Stimulated activated CD8-positive, alpha-beta memory T cell treated with anti-CD3 and anti-CD28 coated beads, Interleukin-7, amount 100 ng/mL, for 1 hour (primary cell): ENCODE data around the gene CEP135.
"Not testable (repeated sequence)": the region's sequence is repeated elsewhere in the genome, so short reads cannot be mapped to it uniquely, and the experiment has no call there.

ENCODE experiments used
- DNase-seq, 2 donors: peaks; one replicate each; pipeline ENCODE4 v3.0.0-alpha.2; 2020; ENCODE audit warnings: low read depth in 2 of 2

CEP135 gene

DNA sequence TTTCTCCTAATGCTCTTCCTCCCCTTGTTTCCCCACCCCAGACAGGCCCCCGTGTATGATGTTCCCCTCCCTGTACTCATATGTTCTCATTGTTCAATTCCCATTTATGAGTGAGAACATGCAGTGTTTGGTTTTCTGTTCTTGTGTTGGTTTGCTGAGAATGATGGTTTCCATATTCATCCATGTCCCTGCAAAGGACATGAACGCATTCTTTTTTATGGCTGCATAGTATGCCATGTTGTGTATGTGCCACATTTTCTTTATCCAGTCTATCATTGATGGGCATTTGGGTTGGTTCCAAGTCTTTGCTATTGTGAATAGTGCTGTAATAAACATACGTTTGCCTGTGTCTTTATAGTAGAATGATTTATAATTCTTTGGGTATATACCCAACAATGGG lies 124.0 kb downstream of the CEP135 start:
- not testable (repeated sequence) for DNase-seq

DNA sequence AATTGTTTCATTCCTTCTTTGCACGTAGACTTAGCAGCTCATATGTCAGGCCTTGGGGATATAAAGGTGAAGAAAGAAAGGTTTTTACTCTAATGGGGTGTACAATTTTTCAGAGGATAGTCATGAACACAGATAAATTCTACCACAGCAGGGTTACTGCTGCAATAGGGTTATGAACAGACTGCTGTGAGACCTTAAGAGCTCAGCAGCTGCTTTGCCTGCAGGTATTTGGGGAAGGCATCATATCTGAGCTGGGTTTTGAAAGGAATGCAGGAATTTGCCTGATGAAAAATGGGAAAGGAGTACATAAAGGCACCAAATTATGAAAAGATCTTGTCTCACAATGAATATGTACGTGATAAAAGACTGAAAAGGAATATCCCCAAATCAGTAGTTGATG lies 128.9 kb downstream of the CEP135 start:
- DNase-seq, result no peak

DNA sequence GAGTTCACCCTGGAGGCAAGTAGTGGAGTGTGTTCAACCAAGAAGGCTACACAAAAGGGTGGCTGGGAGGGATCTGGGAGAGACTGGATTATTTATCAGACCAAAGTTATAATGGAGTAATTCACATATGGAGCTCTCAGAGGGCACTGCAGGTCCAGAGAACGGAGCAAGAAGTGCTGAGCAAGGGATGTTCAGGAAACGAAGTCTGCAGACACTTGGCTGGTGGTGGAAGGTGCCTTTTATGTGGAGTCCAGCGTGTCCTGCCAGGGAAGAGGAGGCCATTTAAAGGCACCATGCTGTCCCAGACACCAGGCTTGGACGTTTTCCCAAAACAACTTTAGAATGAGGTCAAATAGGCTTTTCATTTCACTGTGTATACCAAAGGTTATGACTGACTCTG lies 130.1 kb downstream of the CEP135 start:
- DNase-seq, result no peak

GRCh38 chr4:56080384-56080783 lies 131.6 kb downstream of the CEP135 start:
- DNase-seq, result no peak

- no peak for DNase-seq
These were observed 134.1 kb downstream of the CEP135 start for GRCh38 chr4:56082829-56083228.
